Measurements from ENCODE around the gene PGP. TPM values are rescaled to one million over a fixed set of nuclear protein-coding genes. Genes with fewer than 3 reads are reported as not detected.

PGP gene
- total RNA-seq, 1 experiment from 2014 or later: 32.6 TPM

GRCh38 chr16:2213817-2214718 lies 572 bp downstream of the PGP start:
- Histone ChIP-seq H3K27ac (ENCODE audit: low read depth, low read length) (peak overlapping the region; percentile 98), H3K4me3 (replicated peaks in 1 of 2; ENCODE audit: low read depth in 1 of 2, low read length in 2 of 2) (peak overlapping the region; percentile 62 to 84), H3K9me3 (ENCODE audit: control insufficient read depth in 1 of 2, insufficient read depth in 1 of 2, low read depth in 1 of 2, low read length in 2 of 2) (no peaks in the 10 kb centered on the region), H3K9me2 (ENCODE audit: insufficient read depth) (no peaks in the 10 kb centered on the region), H3K9ac (ENCODE audit: low read length) (peak overlapping the region; percentile 92), H2AFZ (ENCODE audit: low read depth, low read length, poor library complexity, severe bottlenecking) (no peak overlapping the region), H4K20me1 (ENCODE audit: insufficient read depth) (peaks cover 9% of the 10 kb centered on the region; the same call in 1 of the 2 replicates), H3K4me2 (ENCODE audit: low read length) (peak overlapping the region; percentile 99), H3K36me3 (ENCODE audit: control insufficient read depth in 1 of 2, insufficient read depth in 2 of 2, low read length in 2 of 2) (peaks cover 0 to 14% of the 10 kb centered on the region in 2 experiments; a peak in 2 of 4 replicates), H3K27me3 (ENCODE audit: insufficient read depth, low read length) (no peaks in the 10 kb centered on the region), H3K4me1 (ENCODE audit: control insufficient read depth in 1 of 2, insufficient read depth in 2 of 2, low read length in 2 of 2) (peaks cover 23 to 37% of the 10 kb centered on the region in 2 experiments), H3K79me2 (ENCODE audit: insufficient read depth, low read length) (peaks cover 33% of the 10 kb centered on the region)
- ATAC-seq (peak; percentile 0; the same call in 1 of the 2 replicates), DNase-seq (ENCODE audit: low read depth, low spot score) (no peak)
- ChIA-PET RAD21 (ENCODE audit: low non-redundant PET in 1 of 2, low total read pairs in 2 of 2, uncharacterized antibody in 2 of 2, unreplicated experiment in 2 of 2) (interaction anchor here in 1 of 2 experiments (1.0 kb wide), 1 partner anchor 19 kb away, joined by 5 read pairs; no protein-coding TSS in a partner anchor), POLR2A (interaction anchor here (0.7 to 2.7 kb wide), 6 partner anchors 16 to 274 kb away, joined by 3 to 17 read pairs (median 8); partner anchors contain the start of genes ECI1, RPS2 and TRAF7), CTCF (interaction anchor here (1.6 to 2.3 kb wide), 2 partner anchors 19 to 38 kb away, joined by 7 to 13 read pairs; partner anchors contain the start of gene ECI1)
- TF ChIP-seq RAD21 (IDR thresholded peaks at IDR 0.05; ENCODE audit: low read depth) (no peak), ZFX (IDR thresholded peaks at IDR 0.05) (peak; percentile 97), CBX3 (IDR thresholded peaks at IDR 0.05; ENCODE audit: low read depth) (no peak)
- intact Hi-C loops (cut with micrococcal nuclease): no loop called here
- no TSS peak for BruUV-seq (replicated peaks)

- H3K27ac ChIP-seq (ENCODE audit: low read depth, low read length): peak overlapping the region; percentile 98
- DNase-seq (ENCODE audit: low read depth, low spot score) (no peak), ATAC-seq (no peak)
- no peak for TF ChIP-seq REST (IDR thresholded peaks at IDR 0.05; ENCODE audit: low read depth)
- peak; percentile 34 for TF ChIP-seq POLR2A (IDR thresholded peaks at IDR 0.05; ENCODE audit: borderline replicate concordance, extremely low read depth, insufficient read depth, insufficient read length)
- peaks cover 23 to 37% of the 10 kb centered on the region in 2 experiments for H3K4me1 ChIP-seq (ENCODE audit: control insufficient read depth in 1 of 2, insufficient read depth in 2 of 2, low read length in 2 of 2)
- H3K9ac ChIP-seq (ENCODE audit: low read length): peak overlapping the region; percentile 92
- no peaks in the 10 kb centered on the region for H3K27me3 ChIP-seq (ENCODE audit: insufficient read depth, low read length)
- intact Hi-C loops (cut with micrococcal nuclease): no loop called here
- H3K9me3 ChIP-seq (ENCODE audit: control insufficient read depth in 1 of 2, insufficient read depth in 1 of 2, low read depth in 1 of 2, low read length in 2 of 2): no peaks in the 10 kb centered on the region
- no peaks in the 10 kb centered on the region for H3K9me2 ChIP-seq (ENCODE audit: insufficient read depth)
- peaks cover 37% of the 10 kb centered on the region for H3K79me2 ChIP-seq (ENCODE audit: insufficient read depth, low read length)
- peaks cover 9% of the 10 kb centered on the region; the same call in 1 of the 2 replicates for H4K20me1 ChIP-seq (ENCODE audit: insufficient read depth)
- ChIA-PET RAD21 (ENCODE audit: low non-redundant PET in 1 of 2, low total read pairs in 2 of 2, uncharacterized antibody in 2 of 2, unreplicated experiment in 2 of 2) (no interaction called here), CTCF (no interaction called here), POLR2A (no interaction called here)
- H2AFZ ChIP-seq (ENCODE audit: low read depth, low read length, poor library complexity, severe bottlenecking): no peak overlapping the region
- peak overlapping the region; percentile 62 to 84 for H3K4me3 ChIP-seq (replicated peaks in 1 of 2; ENCODE audit: low read depth in 1 of 2, low read length in 2 of 2)
- H3K36me3 ChIP-seq (ENCODE audit: control insufficient read depth in 1 of 2, insufficient read depth in 2 of 2, low read length in 2 of 2): peaks cover 2 to 22% of the 10 kb centered on the region in 2 experiments; a peak in 2 of 4 replicates
- H3K4me2 ChIP-seq (ENCODE audit: low read length): peak overlapping the region; percentile 99
- BruUV-seq (replicated peaks): TSS peak; percentile 82
These were observed 2.0 kb downstream of the PGP start for GRCh38 chr16:2212362-2213324.
